DMS53 treated with DMSO at 0.1 percent for 48 hours (cell line): ENCODE results near the gene CALHM2.
A peak's percentile ranks its signal among the peaks of the same experiment; 100 is the strongest.
"Not testable (repeated sequence)": the region's sequence is repeated elsewhere in the genome, so short reads cannot be mapped to it uniquely, and the experiment has no call there.

Experiments used
- DNase-seq: peaks from one replicate; lab custom pipeline; 2025; ENCODE audit not compliant: unreplicated experiment; lab: John Stamatoyannopoulos, UW

The CALHM2 gene

DNA sequence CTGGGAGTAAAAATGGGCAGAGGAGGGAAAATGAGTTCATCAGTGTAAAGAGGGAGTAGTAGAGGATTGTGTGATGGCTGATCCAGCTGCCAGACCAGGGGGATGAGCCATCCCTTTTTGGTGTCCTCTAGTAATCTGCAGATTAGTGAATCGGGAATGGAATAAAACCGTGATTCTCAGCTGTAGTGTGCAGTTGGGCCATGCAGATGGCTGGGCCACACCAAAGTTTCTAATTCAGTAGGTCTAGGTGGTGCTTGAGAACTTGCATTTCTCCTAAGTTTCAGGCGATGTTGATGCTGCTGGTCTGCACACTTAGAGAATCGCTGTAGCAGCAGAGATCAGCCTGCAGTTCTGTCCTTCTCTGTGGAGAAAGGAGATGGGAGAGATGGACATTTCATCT is 33.1 kb downstream of the CALHM2 start:
- no peak for DNase-seq

DNA sequence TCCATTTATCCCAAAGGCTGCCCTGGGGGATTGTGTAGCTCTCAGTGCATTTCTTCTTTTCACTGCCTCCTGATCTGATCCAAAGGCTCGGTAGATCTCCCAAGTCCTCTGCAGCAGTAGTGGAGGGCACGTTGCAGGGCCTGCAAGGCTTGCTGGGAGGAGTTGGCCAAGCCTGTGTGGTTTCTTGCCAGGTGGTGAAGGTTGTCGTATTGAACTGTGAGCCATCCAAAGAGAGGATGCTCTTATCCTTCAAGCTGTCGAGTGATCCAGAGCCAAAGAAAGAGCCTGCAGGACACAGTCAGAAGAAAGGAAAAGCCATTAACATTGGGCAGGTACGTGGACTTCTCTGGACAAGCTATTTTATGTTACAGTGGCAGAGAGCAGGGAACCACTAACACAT is 34.6 kb downstream of the CALHM2 start:
- no peak for DNase-seq

DNA sequence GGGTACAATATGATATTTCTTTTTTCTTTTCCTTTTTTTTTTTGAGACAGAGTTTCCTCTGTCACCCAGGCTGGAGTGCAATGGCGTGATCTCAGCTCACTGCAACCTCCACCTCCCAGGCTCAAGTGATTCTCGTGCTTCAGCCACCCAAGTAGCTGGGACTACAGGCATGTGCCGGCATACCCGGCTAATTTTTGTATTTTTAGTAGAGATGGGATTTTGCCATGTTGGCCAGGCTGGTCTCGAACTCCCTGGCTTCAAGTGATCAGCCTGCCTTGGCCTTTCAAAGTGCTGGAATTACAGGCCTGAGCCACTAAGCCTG is 35.1 kb downstream of the CALHM2 start:
- DNase-seq, result not testable (repeated sequence)

DNA sequence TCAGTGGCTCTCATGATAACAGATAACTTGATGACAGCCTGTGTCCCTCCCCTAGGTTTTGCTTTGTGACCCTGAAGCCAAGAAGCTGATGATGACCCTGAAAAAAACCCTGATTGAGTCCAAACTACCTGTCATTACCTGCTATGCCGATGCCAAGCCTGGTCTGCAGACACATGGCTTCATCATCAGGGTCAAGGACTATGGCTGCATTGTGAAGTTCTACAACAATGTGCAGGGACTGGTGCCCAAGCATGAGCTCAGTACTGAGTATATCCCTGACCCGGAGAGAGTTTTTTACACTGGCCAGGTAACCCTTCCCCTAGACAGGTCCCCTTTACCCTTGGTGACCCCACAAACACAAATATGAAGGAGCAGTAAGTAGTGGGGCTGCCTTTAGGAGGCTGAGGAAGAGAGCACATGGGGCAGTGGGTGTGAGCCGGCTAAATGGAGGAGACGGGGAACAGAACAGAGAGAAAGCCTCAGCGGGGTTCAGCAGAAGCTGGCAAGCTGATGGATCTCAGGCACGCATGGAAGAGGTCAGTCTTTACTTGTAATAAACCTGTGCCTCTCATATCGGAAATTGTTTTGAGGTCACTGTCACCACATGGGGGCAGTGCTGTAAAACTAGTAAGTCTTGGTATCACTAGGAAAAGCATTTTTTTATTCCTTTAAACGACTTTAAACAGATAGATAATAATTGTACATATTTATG is 35.6 kb downstream of the CALHM2 start:
- DNase-seq, result peak; percentile 69

DNA sequence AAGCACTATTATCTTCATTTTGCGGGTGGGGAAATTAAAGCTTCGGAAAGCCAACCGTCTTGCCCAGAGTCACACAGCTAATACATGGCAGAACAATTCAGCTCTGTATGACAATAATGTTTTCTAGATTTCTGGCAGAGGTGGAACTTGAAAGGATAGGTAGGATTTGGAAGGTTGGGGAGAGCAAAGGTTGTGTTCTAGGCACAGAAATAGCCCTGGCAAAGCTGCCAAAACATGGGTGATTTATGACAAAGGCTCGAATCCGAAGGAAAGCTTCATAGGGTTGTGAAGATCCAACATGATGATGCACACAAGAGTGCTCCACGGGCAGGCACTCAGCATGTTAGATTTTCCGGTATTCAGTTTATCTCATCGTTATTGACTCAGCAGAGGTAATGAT is 36.6 kb downstream of the CALHM2 start:
- DNase-seq, result no peak

DNA sequence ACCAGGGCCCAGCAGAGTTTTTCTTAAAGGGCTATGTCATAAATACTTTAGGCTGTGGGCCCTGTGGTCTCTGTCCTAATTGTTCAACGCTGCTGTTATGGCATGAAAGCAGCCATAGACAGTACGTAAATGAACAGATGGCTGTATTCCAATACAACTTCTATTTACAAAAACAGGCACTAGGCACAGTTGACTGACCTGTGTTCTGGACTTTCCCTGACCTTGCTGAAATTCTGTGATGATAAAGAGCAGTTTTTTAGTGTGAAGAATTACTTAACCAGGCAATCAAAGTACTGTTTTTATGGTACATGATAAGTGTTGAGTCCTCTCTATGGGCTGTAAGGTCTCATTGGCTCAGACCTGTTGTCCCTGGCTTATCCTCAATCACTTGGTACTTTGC is 38.6 kb downstream of the CALHM2 start:
- DNase-seq, result no peak

DNA sequence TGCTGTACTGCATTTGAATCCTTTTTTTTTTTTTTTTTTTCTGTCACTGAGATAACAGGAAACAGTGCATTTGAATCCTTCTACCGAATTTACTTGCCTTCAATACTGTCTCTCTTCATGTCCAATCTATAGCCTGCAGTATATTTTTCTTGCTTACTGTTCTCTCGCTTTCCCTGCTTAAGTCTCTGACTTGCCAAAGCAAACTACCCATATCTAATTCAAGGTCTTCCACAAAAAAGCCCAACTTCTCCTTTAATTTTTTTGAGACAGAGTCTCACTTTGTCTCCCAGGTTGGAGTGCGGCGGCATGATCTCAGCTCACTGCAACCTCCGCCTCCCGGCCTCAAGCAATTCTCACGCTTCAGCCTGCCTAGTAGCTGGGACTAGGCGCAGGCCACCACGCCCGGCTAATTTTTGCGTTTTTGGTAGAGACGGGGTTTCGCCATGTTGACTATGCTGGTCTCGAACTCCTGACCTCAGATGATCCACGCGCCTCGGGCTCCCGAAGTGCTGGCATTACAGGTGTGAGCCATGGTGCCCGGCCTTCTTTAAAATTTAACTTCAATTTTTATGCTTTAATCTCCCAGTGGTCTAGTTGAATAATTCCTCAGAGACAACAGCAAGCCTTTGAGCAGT is 54.9 kb downstream of the CALHM2 start:
- DNase-seq, result no peak

- DNase-seq, result no peak
These were observed 55.4 kb downstream of the CALHM2 start for GRCh38 chr10:103396789-103397087.
